ENCODE measurements around the gene RUSF1. TPM values are rescaled to one million over a fixed set of nuclear protein-coding genes. Genes with fewer than 3 reads are reported as not detected.

The RUSF1 gene
- polyA plus RNA-seq, 1 donor = 99.1 TPM

- H3K9me3 ChIP-seq (ENCODE audit: control insufficient read depth, low read depth, low read length) = peaks cover 5% of the 10 kb centered on the region
- peak; percentile 75 to 91 for DNase-seq
- H3K27ac ChIP-seq (ENCODE audit: low read length) = peak overlapping the region; percentile 95
- peak overlapping the region; percentile 54 for H3K4me3 ChIP-seq (ENCODE audit: low read length)
- no CpG with 5 or more reads among the region's 67 CpGs for WGBS (ENCODE audit: insufficient coverage, low lambda C conversion rate)
- H3K4me1 ChIP-seq (ENCODE audit: control insufficient read depth, insufficient read depth, low read length) = peaks cover 53% of the 10 kb centered on the region
- H3K27me3 ChIP-seq (ENCODE audit: control insufficient read depth, insufficient read depth, low read length) = no peaks in the 10 kb centered on the region
- peaks cover 11% of the 10 kb centered on the region for H3K36me3 ChIP-seq (ENCODE audit: control insufficient read depth, insufficient read depth, low read length)
Measured at GRCh38 chr16:31477220-31478216, 30.7 kb downstream of the RUSF1 start.

GRCh38 chr16:31476303-31477219 is 31.6 kb downstream of the RUSF1 start:
- DNase-seq = peak; percentile 76 to 87
- peak overlapping the region; percentile 95 for H3K27ac ChIP-seq (ENCODE audit: low read length)
- peaks cover 9% of the 10 kb centered on the region for H3K36me3 ChIP-seq (ENCODE audit: control insufficient read depth, insufficient read depth, low read length)
- peak overlapping the region; percentile 54 for H3K4me3 ChIP-seq (ENCODE audit: low read length)
- WGBS (ENCODE audit: insufficient coverage, low lambda C conversion rate) = no CpG with 5 or more reads among the region's 68 CpGs
- peaks cover 5% of the 10 kb centered on the region for H3K9me3 ChIP-seq (ENCODE audit: control insufficient read depth, low read depth, low read length)
- H3K27me3 ChIP-seq (ENCODE audit: control insufficient read depth, insufficient read depth, low read length) = no peaks in the 10 kb centered on the region
- peaks cover 56% of the 10 kb centered on the region for H3K4me1 ChIP-seq (ENCODE audit: control insufficient read depth, insufficient read depth, low read length)

DNA sequence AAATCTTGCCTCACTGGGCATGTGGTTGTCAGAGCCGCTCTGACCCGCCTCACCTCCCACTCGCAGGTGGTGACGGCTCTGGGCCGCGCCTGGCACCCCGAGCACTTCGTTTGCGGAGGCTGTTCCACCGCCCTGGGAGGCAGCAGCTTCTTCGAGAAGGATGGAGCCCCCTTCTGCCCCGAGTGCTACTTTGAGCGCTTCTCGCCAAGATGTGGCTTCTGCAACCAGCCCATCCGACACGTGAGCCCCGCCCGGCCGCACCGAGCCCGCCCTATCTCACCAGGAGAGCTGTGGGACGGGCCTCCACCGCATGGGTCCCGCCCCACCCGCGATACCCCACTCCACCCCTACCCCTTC is 32.3 kb downstream of the RUSF1 start:
- peak overlapping the region; percentile 49 for H3K4me3 ChIP-seq (ENCODE audit: low read length)
- DNase-seq = no peak
- peak overlapping the region; percentile 93 for H3K27ac ChIP-seq (ENCODE audit: low read length)
- peaks cover 9% of the 10 kb centered on the region for H3K36me3 ChIP-seq (ENCODE audit: control insufficient read depth, insufficient read depth, low read length)
- no peaks in the 10 kb centered on the region for H3K27me3 ChIP-seq (ENCODE audit: control insufficient read depth, insufficient read depth, low read length)
- H3K4me1 ChIP-seq (ENCODE audit: control insufficient read depth, insufficient read depth, low read length) = peaks cover 57% of the 10 kb centered on the region
- WGBS (ENCODE audit: insufficient coverage, low lambda C conversion rate) = no CpG with 5 or more reads among the region's 26 CpGs
- H3K9me3 ChIP-seq (ENCODE audit: control insufficient read depth, low read depth, low read length) = peaks cover 5% of the 10 kb centered on the region

DNA sequence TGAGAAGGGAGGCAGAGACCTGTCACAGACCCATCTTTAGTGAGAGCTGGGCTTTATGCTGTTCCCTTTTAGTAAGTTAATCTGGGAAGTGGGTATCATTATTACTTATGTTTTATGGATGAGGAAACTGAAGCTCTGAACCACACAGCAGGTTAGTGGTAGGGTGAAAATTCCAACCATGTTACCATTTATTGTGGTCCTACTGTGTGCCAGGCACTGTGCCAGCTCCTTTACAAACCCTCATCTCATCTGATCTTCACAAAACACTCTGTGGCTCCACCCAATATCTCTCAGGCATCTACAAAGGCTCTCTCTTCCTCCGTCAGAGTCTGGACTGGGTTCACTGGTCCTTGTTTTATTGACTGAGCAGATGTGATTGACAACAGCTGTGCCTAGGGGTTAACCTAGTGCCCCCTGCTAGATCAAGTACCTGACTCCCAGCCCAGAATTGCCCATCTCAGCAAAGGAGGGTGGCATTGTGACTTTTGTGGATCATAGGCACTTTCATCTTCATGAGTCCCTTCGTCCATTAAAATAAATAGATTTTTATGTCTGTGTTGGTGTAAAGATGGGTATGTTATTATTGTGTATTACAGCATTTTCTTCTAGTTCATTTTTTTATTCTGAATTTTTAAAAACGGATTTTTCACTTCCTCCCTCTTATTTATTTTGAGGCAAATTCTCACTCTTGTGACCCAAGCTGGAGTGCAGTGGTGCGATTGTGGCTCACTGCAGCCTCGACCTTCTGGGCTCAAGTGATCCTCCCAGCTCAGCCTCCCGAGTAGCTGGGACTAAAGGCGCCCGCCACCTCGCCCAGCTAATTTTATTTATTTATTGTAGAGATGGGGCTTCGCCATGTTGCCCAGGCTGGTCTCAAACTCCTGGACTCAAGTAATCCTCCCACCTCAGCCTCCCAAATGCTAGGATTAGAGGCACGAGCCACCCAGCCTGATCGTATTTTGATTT is 33.1 kb downstream of the RUSF1 start:
- Histone ChIP-seq H3K9me3 (ENCODE audit: control insufficient read depth, low read depth, low read length) (peaks cover 5% of the 10 kb centered on the region), H3K4me1 (ENCODE audit: control insufficient read depth, insufficient read depth, low read length) (peaks cover 50% of the 10 kb centered on the region), H3K4me3 (ENCODE audit: low read length) (no peak overlapping the region), H3K27ac (ENCODE audit: low read length) (no peak overlapping the region), H3K27me3 (ENCODE audit: control insufficient read depth, insufficient read depth, low read length) (no peaks in the 10 kb centered on the region), H3K36me3 (ENCODE audit: control insufficient read depth, insufficient read depth, low read length) (peaks cover 9% of the 10 kb centered on the region)
- 57% methylated on average over 1 of the region's 12 CpGs for WGBS (ENCODE audit: insufficient coverage, low lambda C conversion rate)
- DNase-seq = no peak

DNA sequence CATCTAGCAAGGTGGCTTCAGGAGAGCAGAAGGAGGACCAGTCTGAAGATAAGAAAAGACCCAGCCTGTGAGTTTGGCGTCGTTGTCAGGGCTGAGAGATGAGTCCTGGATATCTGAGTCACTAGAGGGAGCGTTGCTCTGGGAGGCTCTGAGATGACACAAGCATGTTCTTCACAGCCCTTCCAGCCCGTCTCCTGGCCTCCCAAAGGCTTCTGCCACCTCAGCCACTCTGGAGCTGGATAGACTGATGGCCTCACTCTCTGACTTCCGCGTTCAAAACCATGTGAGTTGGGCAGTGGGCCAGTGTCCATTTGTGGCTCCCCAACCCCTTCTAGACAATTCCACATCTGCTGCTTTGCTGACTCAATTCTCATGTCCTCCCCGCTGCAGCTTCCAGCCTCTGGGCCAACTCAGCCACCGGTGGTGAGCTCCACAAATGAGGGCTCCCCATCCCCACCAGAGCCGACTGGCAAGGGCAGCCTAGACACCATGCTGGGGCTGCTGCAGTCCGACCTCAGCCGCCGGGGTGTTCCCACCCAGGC is 33.9 kb downstream of the RUSF1 start:
- peaks cover 9% of the 10 kb centered on the region for H3K36me3 ChIP-seq (ENCODE audit: control insufficient read depth, insufficient read depth, low read length)
- peaks cover 43% of the 10 kb centered on the region for H3K4me1 ChIP-seq (ENCODE audit: control insufficient read depth, insufficient read depth, low read length)
- H3K9me3 ChIP-seq (ENCODE audit: control insufficient read depth, low read depth, low read length) = peaks cover 5% of the 10 kb centered on the region
- H3K4me3 ChIP-seq (ENCODE audit: low read length) = no peak overlapping the region
- DNase-seq = peak in 1 of 2 donors; percentile 44
- H3K27me3 ChIP-seq (ENCODE audit: control insufficient read depth, insufficient read depth, low read length) = no peaks in the 10 kb centered on the region
- H3K27ac ChIP-seq (ENCODE audit: low read length) = no peak overlapping the region
- no CpG with 5 or more reads among the region's 12 CpGs for WGBS (ENCODE audit: insufficient coverage, low lambda C conversion rate)

GRCh38 chr16:31473264-31473984 is 34.8 kb downstream of the RUSF1 start:
- peaks cover 37% of the 10 kb centered on the region for H3K4me1 ChIP-seq (ENCODE audit: control insufficient read depth, insufficient read depth, low read length)
- H3K27me3 ChIP-seq (ENCODE audit: control insufficient read depth, insufficient read depth, low read length) = no peaks in the 10 kb centered on the region
- H3K9me3 ChIP-seq (ENCODE audit: control insufficient read depth, low read depth, low read length) = peaks cover 5% of the 10 kb centered on the region
- DNase-seq = no peak
- 80% methylated on average over 1 of the region's 17 CpGs for WGBS (ENCODE audit: insufficient coverage, low lambda C conversion rate)
- no peak overlapping the region for H3K27ac ChIP-seq (ENCODE audit: low read length)
- no peak overlapping the region for H3K4me3 ChIP-seq (ENCODE audit: low read length)
- peaks cover 9% of the 10 kb centered on the region for H3K36me3 ChIP-seq (ENCODE audit: control insufficient read depth, insufficient read depth, low read length)

DNA sequence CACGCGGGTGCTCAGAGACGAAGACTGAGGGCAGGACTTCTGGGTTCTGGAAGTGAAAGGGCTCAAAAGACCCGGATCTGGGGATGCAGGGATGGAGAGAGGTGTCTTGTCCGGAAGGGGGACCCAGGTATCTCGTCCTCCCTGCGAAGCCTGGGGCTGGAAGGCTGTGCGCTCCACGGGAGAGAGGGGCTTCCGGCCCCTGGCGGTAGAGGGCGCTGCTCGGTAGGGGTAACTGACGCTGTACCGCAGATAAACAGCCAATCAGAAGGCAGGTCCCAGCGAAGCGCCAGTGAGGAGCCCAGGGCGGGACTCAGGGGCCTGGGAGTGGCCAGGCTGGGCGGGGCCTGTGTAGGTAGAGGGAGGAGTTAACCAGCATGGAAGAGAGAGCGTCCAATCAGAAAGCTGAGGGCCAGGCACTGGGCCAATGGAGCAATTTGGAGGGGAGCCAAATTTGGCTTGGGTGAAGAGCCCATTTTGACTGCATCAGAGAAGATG is 35.4 kb downstream of the RUSF1 start:
- H3K27ac ChIP-seq (ENCODE audit: low read length) = peak overlapping the region; percentile 88
- no CpG with 5 or more reads among the region's 20 CpGs for WGBS (ENCODE audit: insufficient coverage, low lambda C conversion rate)
- H3K4me3 ChIP-seq (ENCODE audit: low read length) = peak overlapping the region; percentile 60

DNA sequence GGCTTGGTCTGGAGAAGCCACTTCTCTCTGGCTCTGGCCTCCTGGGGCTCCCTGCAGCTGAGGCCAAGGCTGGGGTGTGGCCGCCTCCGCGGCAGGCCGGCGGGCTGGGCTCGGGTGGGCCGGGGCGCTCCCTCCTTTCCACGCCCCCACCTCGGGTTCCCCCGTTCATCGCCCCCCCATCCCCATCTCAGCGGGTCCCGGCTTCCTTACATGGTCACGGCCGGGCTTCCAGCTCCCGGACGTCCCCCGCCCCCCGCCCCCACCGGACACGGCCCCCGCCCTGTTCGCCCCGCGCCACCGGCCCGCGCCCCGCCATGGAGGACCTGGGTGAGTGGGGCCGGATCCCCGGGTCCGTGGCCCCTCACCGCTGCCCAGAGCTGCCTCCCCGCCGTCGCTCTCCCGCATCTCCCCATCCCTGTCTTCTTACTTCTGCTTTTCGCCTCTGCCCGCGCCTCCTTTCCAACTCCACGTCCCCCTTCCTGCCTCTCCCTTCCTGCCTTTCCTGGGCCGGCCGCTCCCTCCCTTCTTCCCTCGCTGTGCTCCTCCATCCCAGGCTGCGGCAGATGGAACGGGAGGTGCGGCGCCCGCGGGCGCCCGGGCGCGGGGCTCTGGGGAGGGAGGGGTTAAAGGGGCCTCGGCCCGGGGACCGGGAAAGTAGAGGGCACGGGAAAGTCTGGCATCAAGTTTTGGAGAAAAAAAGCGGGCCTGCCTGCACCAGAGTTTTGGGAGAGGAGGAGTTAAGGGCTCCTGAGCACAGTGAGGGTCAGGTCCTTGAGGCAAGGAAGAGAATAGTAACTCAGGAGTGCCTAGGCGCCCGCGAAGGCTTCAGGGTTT is 36.1 kb downstream of the RUSF1 start, which contains the start of gene TGFB1I1:
Gene TGFB1I1 (plus strand): TSS at position 278 of the 834 bp plus-strand sequence. CDS start 37 bp downstream, at position 315.
- H3K9me3 ChIP-seq (ENCODE audit: control insufficient read depth, low read depth, low read length) = peaks cover 5% of the 10 kb centered on the region
- peak within 1 kb of the TSS; percentile 60 for H3K4me3 ChIP-seq (ENCODE audit: low read length)
- peak within 1 kb of the TSS; percentile 88 for H3K27ac ChIP-seq (ENCODE audit: low read length)
- WGBS (ENCODE audit: insufficient coverage, low lambda C conversion rate) = 0% methylated on average over 4 of the region's 63 CpGs
- peak in 1 of 2 donors; percentile 62 for DNase-seq
- peaks cover 29% of the 10 kb centered on the region for H3K4me1 ChIP-seq (ENCODE audit: control insufficient read depth, insufficient read depth, low read length)
- H3K36me3 ChIP-seq (ENCODE audit: control insufficient read depth, insufficient read depth, low read length) = peaks cover 12% of the 10 kb centered on the region
- no peaks in the 10 kb centered on the region for H3K27me3 ChIP-seq (ENCODE audit: control insufficient read depth, insufficient read depth, low read length)

More for the DNA sequence above, 35.4 kb downstream of the RUSF1 start:
- H3K4me1 ChIP-seq (ENCODE audit: control insufficient read depth, insufficient read depth, low read length) = peaks cover 31% of the 10 kb centered on the region
- DNase-seq = peak; percentile 80 to 81
- H3K36me3 ChIP-seq (ENCODE audit: control insufficient read depth, insufficient read depth, low read length) = peaks cover 9% of the 10 kb centered on the region
- H3K27me3 ChIP-seq (ENCODE audit: control insufficient read depth, insufficient read depth, low read length) = no peaks in the 10 kb centered on the region
- H3K9me3 ChIP-seq (ENCODE audit: control insufficient read depth, low read depth, low read length) = peaks cover 5% of the 10 kb centered on the region
